GM18526 (cell line): ENCODE data around the gene MAB21L2.

Source experiments
- POLR2A ChIP-seq: IDR thresholded peaks from 3 replicates; pipeline ENCODE4 v1.6.1; 2011; ENCODE audit not compliant: insufficient read length; ENCODE audit errors: extremely low read depth

MAB21L2 gene

DNA sequence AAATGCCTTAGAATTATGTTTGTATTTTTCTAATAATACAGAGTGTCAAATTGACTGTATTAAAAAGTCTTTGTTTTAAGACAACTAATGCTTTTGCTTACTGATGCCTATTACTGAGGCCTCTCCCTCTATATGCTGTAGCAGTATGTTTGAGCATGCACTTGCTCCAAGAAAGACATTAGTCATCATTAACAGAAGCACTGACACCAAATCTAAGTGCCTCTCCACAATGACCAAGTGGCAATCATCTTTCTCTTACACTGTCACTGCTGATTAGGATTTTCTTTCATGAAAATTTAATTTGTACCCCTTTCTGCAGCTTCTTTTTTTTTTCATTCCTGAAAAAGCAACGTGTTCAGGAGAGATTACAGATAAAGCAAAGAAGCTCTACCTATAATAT is 11.1 kb upstream of the MAB21L2 start:
- TF ChIP-seq POLR2A: no peak

DNA sequence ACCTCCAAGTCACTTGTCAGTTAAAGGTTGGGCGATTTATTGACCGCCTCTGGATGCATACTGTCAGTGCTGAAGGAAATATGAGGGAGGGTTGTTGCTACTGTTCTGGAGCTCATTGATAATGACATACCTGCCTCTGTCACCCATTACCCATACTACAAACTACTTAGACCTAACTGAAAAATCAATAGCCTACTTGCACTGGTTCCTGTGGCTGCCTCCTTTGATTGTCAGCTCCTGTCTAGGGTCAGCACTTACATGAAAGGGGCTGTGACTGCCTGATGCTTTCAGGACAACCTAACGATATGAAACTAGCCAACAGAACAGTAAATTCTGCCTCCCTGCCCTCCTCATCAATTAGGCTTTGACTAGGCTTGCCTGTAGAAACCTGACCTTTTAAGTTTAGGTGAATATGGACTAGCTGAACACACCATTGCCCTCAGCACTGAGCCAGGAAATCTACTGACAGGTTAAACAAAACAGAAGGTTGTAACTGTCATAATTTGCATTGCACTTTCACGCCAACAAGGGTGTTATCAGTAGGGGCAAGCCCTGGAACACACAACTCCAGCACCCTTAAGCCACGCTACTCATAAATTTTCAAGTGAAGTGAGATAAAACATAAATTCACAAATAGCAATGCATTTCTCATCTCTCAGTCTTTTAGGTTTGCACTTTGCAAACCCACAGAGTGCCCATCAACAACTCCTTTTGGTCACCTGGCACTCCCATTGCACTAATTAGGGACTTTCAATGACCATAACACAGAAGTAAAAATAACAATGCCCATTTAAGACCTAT is 9.0 kb upstream of the MAB21L2 start:
- TF ChIP-seq POLR2A: no peak

- no peak for TF ChIP-seq POLR2A
Observed at GRCh38 chr4:150573534-150573933, 8.4 kb upstream of the MAB21L2 start.

- no peak for TF ChIP-seq POLR2A
Observed at GRCh38 chr4:150574678-150575077, 7.3 kb upstream of the MAB21L2 start.

DNA sequence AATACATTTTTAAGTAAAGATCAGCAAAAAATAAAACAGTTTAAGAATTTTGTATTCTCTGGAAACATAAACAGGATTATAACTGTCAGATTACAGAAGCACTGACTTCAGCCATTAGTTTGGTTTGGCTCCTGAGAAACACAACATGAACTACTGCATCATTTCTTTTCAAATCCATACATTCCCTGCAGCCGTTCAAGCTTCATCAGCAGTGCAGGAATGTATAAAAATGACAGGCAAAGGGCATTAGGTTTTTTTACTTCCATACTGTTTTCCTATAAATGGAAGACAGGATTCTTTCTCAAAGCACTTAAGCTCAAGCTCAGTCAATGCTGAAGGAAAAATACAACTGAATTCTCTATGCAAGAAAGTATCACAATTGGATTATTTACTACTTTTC is 4.2 kb upstream of the MAB21L2 start:
- TF ChIP-seq POLR2A: no peak

- TF ChIP-seq POLR2A: no peak
Observed at GRCh38 chr4:150578745-150579501, 3.0 kb upstream of the MAB21L2 start.

DNA sequence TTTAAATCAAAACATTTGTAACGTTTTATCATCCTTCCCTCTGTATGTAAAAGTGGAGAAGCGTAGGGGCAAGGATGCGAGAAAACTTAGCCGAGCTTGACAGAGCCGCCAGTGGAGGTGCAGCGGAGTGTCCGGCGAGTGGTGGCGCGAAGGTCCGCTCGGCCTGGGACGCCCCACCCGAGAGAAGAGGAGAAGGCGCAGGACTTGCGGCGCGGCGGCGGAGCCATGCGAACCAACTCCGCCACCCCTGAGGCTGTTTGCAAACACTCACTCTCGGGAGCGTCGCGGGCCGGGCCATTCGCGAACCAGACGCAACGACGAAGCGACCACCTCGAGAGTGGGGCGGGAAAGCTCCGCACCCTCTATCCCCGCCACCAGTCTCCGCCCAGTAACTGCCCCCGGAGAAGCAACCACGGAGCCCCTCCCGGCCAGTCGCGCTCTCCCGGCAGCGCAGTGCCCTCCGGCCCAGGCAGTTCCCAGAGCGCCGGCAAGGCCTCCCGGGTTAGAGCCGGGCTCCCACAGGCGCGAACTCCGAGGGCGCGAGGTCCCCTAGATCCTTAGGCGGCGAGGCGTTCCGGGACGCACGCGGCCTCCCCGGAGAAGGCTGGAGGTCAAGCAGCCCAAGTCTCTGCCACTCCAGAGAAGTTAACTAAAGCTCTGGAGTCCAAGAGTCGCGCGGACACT is 2.3 kb upstream of the MAB21L2 start:
- TF ChIP-seq POLR2A: no peak

- no peak for TF ChIP-seq POLR2A
Observed at GRCh38 chr4:150580306-150580705, 1.6 kb upstream of the MAB21L2 start.

GRCh38 chr4:150581056-150581605 is 820 bp upstream of the MAB21L2 start:
- no peak for TF ChIP-seq POLR2A

DNA sequence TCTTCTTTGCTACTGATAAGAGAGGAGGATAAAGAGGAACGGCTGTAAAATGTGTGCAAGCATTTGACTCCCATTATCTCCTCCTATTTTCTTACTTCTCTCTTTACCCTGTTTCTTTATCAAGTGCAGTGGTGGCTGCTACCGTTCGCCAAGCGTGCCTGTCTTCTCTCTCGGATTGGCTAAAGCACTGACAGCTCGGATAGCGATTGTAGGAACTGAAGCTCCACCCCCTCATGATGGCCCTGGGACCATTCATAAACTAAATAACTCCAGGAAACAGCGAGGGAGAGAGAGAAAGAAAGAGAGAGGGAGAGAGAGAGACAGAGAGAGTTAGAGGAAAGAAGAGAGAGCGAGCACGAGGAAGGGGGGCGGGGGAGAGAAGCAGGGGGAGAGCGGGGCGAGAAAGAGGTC is 305 bp upstream of the MAB21L2 start:
- no peak for TF ChIP-seq POLR2A

DNA sequence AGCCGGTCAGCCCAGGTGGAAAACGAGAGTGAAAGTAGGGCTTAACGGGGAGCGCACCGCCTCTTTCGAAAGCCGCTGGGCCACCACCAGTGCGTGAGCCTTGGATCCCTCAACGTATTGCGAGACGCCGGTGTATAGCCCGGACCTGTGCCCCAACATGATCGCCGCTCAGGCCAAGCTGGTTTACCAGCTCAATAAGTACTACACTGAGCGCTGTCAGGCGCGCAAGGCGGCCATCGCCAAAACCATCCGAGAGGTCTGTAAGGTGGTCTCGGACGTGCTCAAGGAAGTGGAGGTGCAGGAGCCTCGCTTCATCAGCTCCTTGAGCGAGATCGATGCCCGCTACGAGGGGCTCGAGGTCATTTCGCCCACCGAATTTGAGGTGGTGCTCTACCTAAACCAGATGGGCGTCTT is 929 bp downstream of the MAB21L2 start:
- TF ChIP-seq POLR2A: no peak

GRCh38 chr4:150583287-150584110 is 1.5 kb downstream of the MAB21L2 start:
- TF ChIP-seq POLR2A: no peak

DNA sequence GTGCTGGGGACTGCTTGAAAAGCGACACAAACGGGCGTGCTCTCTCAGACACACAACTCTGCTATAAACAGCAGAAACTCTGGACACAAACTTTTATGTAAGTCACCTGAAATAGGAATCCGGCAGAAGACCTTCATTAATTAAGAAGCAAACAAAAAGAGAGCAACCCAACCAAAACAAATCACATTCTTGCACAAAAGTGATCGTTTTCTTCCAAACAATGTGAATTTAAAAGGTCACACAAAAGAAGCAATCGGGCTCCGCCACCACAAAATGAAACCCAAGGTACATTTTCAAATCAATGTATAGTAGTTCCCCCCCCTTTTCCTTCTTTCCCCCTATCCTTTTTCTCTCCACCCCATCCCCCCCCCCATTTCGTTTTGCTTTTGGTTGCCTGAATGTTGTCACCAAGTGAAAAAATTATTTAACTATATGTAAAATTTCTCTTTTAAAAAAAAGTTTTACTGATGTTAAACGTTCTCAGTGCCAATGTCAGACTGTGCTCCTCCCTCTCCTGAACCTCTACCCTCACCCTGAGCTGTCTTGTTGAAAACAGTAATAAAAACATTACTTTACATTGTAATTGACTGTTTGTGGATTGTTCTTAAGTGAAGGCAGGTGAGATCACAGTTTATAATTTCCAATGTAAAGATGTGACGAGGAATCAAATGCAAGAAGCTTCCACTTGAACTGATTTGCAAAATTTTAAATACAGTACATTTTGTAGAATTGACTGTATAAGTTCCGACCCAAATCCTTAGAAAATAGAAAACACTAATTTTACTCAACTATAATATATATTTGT is 2.4 kb downstream of the MAB21L2 start:
- no peak for TF ChIP-seq POLR2A

- no peak for TF ChIP-seq POLR2A
Observed at GRCh38 chr4:150585611-150586010, 3.7 kb downstream of the MAB21L2 start.
